Ishikawa (cell line): ENCODE measurements around the gene CDIP1.
A peak's percentile ranks its signal among the peaks of the same experiment; 100 is the strongest.

Source experiments
- CEBPB ChIP-seq: IDR thresholded peaks from 2 replicates; pipeline ENCODE4 v1.6.1; 2012
- CREB1 ChIP-seq: IDR thresholded peaks from 2 replicates; pipeline ENCODE4 v1.6.1; 2012; ENCODE audit warnings: low read depth
- EGR1 ChIP-seq: IDR thresholded peaks from 2 replicates; pipeline ENCODE4 v1.6.1; 2012
- EP300 ChIP-seq: IDR thresholded peaks from 2 replicates; pipeline ENCODE4 v1.6.1; 2012; ENCODE audit warnings: borderline replicate concordance
- FOXM1 ChIP-seq: IDR thresholded peaks from 2 replicates; pipeline ENCODE4 v1.6.1; 2012; ENCODE audit warnings: low read depth, borderline replicate concordance
- NFIC ChIP-seq: IDR thresholded peaks from 2 replicates; pipeline ENCODE4 v1.6.1; 2012
- RAD21 ChIP-seq: IDR thresholded peaks from 2 replicates; pipeline ENCODE4 v1.6.1; 2012; ENCODE audit warnings: low read depth
- TAF1 ChIP-seq: IDR thresholded peaks from 2 replicates; pipeline ENCODE4 v1.6.1; 2012; ENCODE audit warnings: low read depth, mild to moderate bottlenecking
- TCF12 ChIP-seq: IDR thresholded peaks from 2 replicates; pipeline ENCODE4 v1.6.1; 2012; ENCODE audit warnings: low read depth
- TEAD4 ChIP-seq: IDR thresholded peaks from 2 replicates; pipeline ENCODE4 v1.6.1; 2012
- YY1 ChIP-seq: IDR thresholded peaks from 2 replicates; pipeline ENCODE4 v1.6.1; 2012; ENCODE audit warnings: low read depth
- ZBTB7A ChIP-seq: IDR thresholded peaks from 2 replicates; pipeline ENCODE4 v1.6.1; 2012; ENCODE audit warnings: low read depth
- TF ChIP-seq, protein P1 (sequence below): IDR thresholded peaks from 2 replicates; pipeline ENCODE4 v1.6.1; 2012; ENCODE audit warnings: low read depth, mild to moderate bottlenecking
- TF ChIP-seq, protein P2 (sequence below): IDR thresholded peaks from 2 replicates; pipeline ENCODE4 v1.6.1; 2012
- TF ChIP-seq, protein P3 (sequence below): IDR thresholded peaks from 2 replicates; pipeline ENCODE4 v1.6.1; 2012

The CDIP1 gene

DNA sequence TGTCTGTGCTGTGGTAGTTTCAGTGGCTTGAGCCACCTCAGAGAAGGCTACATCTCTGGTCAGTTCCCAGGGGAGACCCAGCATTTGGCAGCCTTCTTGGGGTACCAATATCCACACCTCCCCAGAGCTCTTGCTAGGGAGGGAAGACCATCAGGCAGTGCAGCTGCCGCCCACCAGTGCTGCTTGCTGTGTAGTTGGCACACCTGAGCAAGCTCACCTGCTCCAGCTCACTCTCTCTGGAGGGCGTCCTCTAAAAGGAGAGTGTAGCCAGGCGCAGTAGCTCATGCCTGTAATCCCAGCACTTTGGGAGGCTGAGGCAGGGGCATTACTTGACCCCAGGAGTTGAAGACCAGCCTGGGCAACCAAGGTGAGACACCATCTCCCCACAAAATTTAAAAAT, 29.8 kb downstream of the CDIP1 start:
- TF ChIP-seq RAD21 (no peak), FOXM1 (no peak), EGR1 (no peak), NFIC (no peak), TEAD4 (no peak), CREB1 (no peak), TCF12 (no peak), YY1 (no peak), TAF1 (no peak), CEBPB (no peak), ZBTB7A (no peak), EP300 (no peak)
- TF ChIP-seq, protein P1, sequence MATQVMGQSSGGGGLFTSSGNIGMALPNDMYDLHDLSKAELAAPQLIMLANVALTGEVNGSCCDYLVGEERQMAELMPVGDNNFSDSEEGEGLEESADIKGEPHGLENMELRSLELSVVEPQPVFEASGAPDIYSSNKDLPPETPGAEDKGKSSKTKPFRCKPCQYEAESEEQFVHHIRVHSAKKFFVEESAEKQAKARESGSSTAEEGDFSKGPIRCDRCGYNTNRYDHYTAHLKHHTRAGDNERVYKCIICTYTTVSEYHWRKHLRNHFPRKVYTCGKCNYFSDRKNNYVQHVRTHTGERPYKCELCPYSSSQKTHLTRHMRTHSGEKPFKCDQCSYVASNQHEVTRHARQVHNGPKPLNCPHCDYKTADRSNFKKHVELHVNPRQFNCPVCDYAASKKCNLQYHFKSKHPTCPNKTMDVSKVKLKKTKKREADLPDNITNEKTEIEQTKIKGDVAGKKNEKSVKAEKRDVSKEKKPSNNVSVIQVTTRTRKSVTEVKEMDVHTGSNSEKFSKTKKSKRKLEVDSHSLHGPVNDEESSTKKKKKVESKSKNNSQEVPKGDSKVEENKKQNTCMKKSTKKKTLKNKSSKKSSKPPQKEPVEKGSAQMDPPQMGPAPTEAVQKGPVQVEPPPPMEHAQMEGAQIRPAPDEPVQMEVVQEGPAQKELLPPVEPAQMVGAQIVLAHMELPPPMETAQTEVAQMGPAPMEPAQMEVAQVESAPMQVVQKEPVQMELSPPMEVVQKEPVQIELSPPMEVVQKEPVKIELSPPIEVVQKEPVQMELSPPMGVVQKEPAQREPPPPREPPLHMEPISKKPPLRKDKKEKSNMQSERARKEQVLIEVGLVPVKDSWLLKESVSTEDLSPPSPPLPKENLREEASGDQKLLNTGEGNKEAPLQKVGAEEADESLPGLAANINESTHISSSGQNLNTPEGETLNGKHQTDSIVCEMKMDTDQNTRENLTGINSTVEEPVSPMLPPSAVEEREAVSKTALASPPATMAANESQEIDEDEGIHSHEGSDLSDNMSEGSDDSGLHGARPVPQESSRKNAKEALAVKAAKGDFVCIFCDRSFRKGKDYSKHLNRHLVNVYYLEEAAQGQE: no peak
- TF ChIP-seq, protein P2, sequence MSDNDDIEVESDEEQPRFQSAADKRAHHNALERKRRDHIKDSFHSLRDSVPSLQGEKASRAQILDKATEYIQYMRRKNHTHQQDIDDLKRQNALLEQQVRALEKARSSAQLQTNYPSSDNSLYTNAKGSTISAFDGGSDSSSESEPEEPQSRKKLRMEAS: no peak
- TF ChIP-seq, protein P3, sequence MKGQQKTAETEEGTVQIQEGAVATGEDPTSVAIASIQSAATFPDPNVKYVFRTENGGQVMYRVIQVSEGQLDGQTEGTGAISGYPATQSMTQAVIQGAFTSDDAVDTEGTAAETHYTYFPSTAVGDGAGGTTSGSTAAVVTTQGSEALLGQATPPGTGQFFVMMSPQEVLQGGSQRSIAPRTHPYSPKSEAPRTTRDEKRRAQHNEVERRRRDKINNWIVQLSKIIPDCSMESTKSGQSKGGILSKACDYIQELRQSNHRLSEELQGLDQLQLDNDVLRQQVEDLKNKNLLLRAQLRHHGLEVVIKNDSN: no peak

DNA sequence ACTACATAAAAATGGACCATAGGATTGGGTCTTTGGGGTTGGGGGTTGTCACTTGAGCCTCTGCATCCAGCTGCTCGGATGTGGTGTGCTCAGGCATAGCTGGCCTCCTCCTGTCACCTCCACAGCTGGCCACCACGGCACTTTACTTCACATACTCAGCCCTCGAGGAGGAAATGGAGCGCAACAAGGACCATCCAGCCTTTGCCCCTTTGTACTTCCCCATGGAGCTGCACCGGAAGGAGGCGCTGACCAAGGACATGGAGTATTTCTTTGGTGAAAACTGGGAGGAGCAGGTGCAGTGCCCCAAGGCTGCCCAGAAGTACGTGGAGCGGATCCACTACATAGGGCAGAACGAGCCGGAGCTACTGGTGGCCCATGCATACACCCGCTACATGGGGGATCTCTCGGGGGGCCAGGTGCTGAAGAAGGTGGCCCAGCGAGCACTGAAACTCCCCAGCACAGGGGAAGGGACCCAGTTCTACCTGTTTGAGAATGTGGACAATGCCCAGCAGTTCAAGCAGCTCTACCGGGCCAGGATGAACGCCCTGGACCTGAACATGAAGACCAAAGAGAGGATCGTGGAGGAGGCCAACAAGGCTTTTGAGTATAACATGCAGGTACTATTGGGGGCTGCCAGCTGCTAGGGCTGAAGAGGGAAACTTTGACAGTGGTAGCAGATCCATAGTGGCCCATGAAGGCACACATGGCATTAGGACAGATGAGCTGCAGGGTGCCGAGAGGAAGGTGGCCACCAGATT, 30.8 kb downstream of the CDIP1 start:
- no peak for TF ChIP-seq TEAD4
- no peak for TF ChIP-seq CEBPB
- no peak for TF ChIP-seq RAD21
- TF ChIP-seq TCF12: no peak
- no peak for TF ChIP-seq FOXM1
- TF ChIP-seq, protein P2: no peak
- TF ChIP-seq EP300: no peak
- TF ChIP-seq EGR1: no peak
- no peak for TF ChIP-seq CREB1
- no peak for TF ChIP-seq NFIC
- TF ChIP-seq, protein P1: no peak
- no peak for TF ChIP-seq YY1
- no peak for TF ChIP-seq ZBTB7A

DNA sequence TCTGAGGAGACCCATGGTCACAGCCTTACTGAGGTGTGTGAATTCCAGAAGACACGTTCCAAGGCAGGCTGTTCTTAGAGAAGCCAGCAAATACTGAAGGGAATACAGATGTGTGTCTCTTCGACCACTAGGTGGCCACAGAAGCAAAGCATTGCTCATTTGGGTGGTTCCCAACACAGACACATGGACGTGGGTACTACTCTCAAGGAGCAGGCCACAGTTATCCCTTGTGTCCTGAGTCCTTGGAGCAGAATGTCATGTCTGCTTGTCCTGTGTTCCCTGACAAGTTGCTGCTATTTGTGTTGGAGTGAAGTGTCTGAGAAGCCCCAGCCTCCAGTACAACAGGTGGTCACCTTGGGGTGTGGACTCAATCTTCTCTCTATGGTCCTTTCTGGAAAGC, 32.1 kb downstream of the CDIP1 start:
- TF ChIP-seq, protein P3: no peak
- TF ChIP-seq RAD21 (peak; percentile 88), FOXM1 (no peak)

DNA sequence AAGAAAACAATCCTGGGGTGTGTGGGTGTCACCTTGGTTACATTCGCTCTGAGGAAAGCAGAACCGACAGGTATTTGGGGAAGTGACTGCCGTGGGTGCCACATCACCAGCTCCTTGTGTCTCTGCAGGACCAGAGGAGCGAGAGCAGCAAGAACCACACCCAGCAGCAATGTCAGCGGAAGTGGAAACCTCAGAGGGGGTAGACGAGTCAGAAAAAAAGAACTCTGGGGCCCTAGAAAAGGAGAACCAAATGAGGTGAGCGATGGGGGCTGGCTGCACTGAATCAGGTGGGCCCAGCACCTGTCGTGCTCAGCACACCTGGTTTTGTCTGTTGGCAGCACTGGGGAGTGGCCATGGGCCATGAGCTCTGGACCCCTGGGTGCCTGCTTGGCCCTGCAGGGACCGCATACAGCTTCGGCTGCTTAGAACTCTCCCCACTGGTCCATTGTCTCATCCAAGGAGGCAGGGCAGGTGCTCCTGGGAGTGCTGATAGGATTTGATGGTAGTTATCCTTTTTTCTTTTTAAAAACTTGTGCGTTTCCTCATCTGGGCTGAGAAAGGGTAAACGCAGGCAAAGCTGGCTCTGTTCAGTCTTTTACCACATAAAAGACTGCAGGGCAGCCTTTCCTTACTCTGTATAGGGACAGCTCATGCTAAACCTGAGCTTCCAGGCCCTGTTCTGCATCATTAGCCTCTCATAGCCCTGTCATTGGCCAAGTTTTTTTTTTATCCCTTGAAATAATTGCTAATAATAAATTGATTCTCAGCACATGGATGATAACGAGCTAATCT, 33.0 kb downstream of the CDIP1 start:
- TF ChIP-seq NFIC (no peak), ZBTB7A (no peak)

DNA sequence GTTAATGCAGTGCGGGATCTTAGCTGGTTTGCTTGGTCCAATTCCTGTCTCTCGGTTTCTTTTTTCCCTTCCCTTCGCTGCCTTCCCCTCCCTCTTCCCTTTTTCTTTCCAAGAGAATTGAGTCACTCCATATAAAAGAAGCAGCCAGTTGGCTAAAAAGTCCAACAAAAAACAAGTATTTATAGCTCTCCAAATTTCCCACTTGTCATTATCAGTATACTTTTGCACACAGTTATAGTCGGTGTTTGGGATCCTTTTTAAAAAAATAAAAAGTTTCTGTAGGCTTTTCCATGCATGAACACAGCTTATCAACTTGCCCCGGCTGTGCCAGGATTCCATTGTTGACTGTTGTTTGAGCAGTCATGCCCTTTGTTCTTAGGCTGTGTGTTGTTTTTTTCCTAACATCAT, 37.5 kb downstream of the CDIP1 start:
- no peak for TF ChIP-seq EP300
- TF ChIP-seq FOXM1: no peak
- no peak for TF ChIP-seq RAD21
- TF ChIP-seq, protein P1: no peak
- TF ChIP-seq TCF12: no peak
- no peak for TF ChIP-seq TAF1
- no peak for TF ChIP-seq CEBPB
- no peak for TF ChIP-seq NFIC
- TF ChIP-seq EGR1: no peak
- no peak for TF ChIP-seq YY1
- TF ChIP-seq, protein P3: no peak
- TF ChIP-seq CREB1: no peak
- TF ChIP-seq, protein P2: no peak
